ENCODE data around the gene SUGP2. TPM values are rescaled to one million over a fixed set of nuclear protein-coding genes. Genes with fewer than 3 reads are reported as not detected.

Gene SUGP2
- total and polyA plus RNA-seq, 2 of the 13 experiments (the other 11 are each of a cell fraction or from before 2014, with no cell fraction given) = 40.6 to 57.7 TPM

DNA sequence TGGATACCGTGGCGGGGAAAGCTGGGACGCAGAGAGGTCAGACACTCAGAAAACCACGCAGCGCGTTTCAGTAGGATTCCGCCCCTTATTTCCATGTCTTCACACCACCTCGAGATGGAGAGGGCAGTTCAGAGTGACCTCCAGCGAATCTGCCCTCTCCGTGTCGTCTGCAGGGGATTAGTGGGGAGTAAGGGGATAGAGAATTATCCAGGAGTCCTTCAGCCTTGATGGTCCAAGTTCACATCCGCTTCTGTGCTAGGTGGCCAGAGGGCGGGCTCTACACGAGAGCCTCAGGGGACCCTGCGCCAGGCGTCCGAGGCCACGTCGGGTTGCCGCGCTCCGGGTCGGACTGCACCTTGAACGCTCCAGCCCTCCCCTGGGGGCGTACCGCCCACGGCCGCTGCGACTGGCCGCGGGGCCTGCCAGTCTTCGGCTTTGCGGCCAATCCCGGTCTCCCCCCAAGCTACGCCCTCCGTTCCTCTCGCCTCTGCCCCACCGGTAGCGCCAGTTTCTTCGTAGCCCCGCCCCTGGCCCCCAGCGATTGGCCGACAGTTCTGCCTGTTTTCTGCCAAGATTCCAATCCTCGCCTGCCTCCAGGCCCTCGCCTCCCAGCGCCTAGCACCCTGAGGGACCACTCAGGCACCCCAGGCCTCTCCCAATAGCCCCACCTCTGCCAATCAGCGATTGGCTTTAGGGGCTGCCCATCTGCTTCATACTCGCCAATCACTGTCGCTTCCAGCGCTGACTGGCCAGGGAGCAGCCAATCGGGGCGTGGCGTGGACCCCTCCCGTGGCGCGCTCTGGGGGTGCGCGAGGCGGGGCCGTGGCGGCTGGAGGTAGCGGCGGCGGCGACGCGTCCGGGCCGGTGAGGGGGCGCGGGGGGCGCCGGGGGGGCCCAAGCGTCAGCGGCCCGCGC, 30.1 kb upstream of the SUGP2 start, which contains the start of gene SLC25A42 (continued):
- TF ChIP-seq CC2D1A (CRISPR knock-in tag; IDR thresholded peaks at IDR 0.05) = no peak
- TF ChIP-seq PHF8 (CRISPR knock-in tag; IDR thresholded peaks at IDR 0.05) = 0 out of 2 replicates have a peak, but pooled peaks have one; percentile 20
- no peak for TF ChIP-seq XBP1 (CRISPR knock-in tag; IDR thresholded peaks at IDR 0.05)
- TF ChIP-seq ZFP82 (CRISPR knock-in tag; IDR thresholded peaks at IDR 0.05; ENCODE audit: borderline replicate concordance) = no peak
- no peak for TF ChIP-seq SIX4 (CRISPR knock-in tag; IDR thresholded peaks at IDR 0.05)
- TF ChIP-seq, protein P1, sequence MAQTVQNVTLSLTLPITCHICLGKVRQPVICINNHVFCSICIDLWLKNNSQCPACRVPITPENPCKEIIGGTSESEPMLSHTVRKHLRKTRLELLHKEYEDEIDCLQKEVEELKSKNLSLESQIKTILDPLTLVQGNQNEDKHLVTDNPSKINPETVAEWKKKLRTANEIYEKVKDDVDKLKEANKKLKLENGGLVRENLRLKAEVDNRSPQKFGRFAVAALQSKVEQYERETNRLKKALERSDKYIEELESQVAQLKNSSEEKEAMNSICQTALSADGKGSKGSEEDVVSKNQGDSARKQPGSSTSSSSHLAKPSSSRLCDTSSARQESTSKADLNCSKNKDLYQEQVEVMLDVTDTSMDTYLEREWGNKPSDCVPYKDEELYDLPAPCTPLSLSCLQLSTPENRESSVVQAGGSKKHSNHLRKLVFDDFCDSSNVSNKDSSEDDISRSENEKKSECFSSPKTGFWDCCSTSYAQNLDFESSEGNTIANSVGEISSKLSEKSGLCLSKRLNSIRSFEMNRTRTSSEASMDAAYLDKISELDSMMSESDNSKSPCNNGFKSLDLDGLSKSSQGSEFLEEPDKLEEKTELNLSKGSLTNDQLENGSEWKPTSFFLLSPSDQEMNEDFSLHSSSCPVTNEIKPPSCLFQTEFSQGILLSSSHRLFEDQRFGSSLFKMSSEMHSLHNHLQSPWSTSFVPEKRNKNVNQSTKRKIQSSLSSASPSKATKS (CRISPR knock-in tag; IDR thresholded peaks at IDR 0.05) = no peak
- TF ChIP-seq, protein P2, sequence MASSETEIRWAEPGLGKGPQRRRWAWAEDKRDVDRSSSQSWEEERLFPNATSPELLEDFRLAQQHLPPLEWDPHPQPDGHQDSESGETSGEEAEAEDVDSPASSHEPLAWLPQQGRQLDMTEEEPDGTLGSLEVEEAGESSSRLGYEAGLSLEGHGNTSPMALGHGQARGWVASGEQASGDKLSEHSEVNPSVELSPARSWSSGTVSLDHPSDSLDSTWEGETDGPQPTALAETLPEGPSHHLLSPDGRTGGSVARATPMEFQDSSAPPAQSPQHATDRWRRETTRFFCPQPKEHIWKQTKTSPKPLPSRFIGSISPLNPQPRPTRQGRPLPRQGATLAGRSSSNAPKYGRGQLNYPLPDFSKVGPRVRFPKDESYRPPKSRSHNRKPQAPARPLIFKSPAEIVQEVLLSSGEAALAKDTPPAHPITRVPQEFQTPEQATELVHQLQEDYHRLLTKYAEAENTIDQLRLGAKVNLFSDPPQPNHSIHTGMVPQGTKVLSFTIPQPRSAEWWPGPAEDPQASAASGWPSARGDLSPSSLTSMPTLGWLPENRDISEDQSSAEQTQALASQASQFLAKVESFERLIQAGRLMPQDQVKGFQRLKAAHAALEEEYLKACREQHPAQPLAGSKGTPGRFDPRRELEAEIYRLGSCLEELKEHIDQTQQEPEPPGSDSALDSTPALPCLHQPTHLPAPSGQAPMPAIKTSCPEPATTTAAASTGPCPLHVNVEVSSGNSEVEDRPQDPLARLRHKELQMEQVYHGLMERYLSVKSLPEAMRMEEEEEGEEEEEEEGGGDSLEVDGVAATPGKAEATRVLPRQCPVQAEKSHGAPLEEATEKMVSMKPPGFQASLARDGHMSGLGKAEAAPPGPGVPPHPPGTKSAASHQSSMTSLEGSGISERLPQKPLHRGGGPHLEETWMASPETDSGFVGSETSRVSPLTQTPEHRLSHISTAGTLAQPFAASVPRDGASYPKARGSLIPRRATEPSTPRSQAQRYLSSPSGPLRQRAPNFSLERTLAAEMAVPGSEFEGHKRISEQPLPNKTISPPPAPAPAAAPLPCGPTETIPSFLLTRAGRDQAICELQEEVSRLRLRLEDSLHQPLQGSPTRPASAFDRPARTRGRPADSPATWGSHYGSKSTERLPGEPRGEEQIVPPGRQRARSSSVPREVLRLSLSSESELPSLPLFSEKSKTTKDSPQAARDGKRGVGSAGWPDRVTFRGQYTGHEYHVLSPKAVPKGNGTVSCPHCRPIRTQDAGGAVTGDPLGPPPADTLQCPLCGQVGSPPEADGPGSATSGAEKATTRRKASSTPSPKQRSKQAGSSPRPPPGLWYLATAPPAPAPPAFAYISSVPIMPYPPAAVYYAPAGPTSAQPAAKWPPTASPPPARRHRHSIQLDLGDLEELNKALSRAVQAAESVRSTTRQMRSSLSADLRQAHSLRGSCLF (CRISPR knock-in tag; IDR thresholded peaks at IDR 0.05; ENCODE audit: borderline replicate concordance) = no peak
- TF ChIP-seq, protein P3, sequence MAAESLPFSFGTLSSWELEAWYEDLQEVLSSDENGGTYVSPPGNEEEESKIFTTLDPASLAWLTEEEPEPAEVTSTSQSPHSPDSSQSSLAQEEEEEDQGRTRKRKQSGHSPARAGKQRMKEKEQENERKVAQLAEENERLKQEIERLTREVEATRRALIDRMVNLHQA (CRISPR knock-in tag; IDR thresholded peaks at IDR 0.05) = no peak
- peak; percentile 73; the same call in 1 of the 2 replicates for TF ChIP-seq ZNF563 (CRISPR knock-in tag; IDR thresholded peaks at IDR 0.05)
- TF ChIP-seq, protein P4, sequence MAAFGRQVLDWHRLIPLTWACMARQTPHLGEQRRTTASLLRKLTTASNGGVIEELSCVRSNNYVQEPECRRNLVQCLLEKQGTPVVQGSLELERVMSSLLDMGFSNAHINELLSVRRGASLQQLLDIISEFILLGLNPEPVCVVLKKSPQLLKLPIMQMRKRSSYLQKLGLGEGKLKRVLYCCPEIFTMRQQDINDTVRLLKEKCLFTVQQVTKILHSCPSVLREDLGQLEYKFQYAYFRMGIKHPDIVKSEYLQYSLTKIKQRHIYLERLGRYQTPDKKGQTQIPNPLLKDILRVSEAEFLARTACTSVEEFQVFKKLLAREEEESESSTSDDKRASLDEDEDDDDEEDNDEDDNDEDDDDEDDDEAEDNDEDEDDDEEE (CRISPR knock-in tag; IDR thresholded peaks at IDR 0.05) = peak; percentile 91
